Measurements from ENCODE around the gene RAB3C. TPM values are rescaled to one million over a fixed set of nuclear protein-coding genes. Genes with fewer than 3 reads are reported as not detected.

Gene RAB3C
- total and polyA plus RNA-seq, 2 experiments from 2014 or later = 15.0 to 30.6 TPM

DNA sequence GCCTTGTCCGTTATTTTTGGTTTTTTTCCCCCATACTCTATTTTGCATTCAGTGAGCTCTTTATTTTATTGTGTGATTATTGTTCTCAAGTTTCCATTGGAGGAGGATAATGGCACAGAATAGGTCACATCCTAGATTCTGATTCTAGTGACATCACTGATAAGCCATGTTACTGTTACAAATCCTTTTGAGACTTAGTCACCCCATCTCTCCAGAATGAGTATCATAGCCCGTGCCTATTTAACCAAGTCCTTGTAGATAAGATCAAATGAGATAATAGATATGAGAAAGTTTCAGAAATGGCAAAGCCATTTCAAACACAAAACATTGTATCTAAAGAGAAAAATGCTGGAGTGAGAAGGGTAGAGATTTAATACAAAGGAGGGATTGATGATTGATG lies 242.6 kb downstream of the RAB3C start (continued):
- TF ChIP-seq, protein P1, sequence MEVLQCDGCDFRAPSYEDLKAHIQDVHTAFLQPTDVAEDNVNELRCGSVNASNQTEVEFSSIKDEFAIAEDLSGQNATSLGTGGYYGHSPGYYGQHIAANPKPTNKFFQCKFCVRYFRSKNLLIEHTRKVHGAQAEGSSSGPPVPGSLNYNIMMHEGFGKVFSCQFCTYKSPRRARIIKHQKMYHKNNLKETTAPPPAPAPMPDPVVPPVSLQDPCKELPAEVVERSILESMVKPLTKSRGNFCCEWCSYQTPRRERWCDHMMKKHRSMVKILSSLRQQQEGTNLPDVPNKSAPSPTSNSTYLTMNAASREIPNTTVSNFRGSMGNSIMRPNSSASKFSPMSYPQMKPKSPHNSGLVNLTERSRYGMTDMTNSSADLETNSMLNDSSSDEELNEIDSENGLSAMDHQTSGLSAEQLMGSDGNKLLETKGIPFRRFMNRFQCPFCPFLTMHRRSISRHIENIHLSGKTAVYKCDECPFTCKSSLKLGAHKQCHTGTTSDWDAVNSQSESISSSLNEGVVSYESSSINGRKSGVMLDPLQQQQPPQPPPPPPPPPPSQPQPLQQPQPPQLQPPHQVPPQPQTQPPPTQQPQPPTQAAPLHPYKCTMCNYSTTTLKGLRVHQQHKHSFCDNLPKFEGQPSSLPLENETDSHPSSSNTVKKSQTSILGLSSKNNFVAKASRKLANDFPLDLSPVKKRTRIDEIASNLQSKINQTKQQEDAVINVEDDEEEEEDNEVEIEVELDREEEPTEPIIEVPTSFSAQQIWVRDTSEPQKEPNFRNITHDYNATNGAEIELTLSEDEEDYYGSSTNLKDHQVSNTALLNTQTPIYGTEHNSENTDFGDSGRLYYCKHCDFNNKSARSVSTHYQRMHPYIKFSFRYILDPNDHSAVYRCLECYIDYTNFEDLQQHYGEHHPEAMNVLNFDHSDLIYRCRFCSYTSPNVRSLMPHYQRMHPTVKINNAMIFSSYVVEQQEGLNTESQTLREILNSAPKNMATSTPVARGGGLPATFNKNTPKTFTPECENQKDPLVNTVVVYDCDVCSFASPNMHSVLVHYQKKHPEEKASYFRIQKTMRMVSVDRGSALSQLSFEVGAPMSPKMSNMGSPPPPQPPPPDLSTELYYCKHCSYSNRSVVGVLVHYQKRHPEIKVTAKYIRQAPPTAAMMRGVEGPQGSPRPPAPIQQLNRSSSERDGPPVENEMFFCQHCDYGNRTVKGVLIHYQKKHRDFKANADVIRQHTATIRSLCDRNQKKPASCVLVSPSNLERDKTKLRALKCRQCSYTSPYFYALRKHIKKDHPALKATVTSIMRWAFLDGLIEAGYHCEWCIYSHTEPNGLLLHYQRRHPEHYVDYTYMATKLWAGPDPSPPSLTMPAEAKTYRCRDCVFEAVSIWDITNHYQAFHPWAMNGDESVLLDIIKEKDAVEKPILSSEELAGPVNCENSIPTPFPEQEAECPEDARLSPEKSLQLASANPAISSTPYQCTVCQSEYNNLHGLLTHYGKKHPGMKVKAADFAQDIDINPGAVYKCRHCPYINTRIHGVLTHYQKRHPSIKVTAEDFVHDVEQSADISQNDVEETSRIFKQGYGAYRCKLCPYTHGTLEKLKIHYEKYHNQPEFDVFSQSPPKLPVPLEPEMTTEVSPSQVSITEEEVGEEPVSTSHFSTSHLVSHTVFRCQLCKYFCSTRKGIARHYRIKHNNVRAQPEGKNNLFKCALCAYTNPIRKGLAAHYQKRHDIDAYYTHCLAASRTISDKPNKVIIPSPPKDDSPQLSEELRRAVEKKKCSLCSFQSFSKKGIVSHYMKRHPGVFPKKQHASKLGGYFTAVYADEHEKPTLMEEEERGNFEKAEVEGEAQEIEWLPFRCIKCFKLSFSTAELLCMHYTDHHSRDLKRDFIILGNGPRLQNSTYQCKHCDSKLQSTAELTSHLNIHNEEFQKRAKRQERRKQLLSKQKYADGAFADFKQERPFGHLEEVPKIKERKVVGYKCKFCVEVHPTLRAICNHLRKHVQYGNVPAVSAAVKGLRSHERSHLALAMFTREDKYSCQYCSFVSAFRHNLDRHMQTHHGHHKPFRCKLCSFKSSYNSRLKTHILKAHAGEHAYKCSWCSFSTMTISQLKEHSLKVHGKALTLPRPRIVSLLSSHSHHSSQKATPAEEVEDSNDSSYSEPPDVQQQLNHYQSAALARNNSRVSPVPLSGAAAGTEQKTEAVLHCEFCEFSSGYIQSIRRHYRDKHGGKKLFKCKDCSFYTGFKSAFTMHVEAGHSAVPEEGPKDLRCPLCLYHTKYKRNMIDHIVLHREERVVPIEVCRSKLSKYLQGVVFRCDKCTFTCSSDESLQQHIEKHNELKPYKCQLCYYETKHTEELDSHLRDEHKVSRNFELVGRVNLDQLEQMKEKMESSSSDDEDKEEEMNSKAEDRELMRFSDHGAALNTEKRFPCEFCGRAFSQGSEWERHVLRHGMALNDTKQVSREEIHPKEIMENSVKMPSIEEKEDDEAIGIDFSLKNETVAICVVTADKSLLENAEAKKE (CRISPR knock-in tag; IDR thresholded peaks at IDR 0.05) = no peak
- TF ChIP-seq ZNF331 (CRISPR knock-in tag; IDR thresholded peaks at IDR 0.05; ENCODE audit: low read depth) = no peak
- TF ChIP-seq, protein P2, sequence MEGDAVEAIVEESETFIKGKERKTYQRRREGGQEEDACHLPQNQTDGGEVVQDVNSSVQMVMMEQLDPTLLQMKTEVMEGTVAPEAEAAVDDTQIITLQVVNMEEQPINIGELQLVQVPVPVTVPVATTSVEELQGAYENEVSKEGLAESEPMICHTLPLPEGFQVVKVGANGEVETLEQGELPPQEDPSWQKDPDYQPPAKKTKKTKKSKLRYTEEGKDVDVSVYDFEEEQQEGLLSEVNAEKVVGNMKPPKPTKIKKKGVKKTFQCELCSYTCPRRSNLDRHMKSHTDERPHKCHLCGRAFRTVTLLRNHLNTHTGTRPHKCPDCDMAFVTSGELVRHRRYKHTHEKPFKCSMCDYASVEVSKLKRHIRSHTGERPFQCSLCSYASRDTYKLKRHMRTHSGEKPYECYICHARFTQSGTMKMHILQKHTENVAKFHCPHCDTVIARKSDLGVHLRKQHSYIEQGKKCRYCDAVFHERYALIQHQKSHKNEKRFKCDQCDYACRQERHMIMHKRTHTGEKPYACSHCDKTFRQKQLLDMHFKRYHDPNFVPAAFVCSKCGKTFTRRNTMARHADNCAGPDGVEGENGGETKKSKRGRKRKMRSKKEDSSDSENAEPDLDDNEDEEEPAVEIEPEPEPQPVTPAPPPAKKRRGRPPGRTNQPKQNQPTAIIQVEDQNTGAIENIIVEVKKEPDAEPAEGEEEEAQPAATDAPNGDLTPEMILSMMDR (conservative IDR thresholded peaks at IDR 0.05; ENCODE audit: low read depth in 2 of 2) = no peak
- TF ChIP-seq, protein P3, sequence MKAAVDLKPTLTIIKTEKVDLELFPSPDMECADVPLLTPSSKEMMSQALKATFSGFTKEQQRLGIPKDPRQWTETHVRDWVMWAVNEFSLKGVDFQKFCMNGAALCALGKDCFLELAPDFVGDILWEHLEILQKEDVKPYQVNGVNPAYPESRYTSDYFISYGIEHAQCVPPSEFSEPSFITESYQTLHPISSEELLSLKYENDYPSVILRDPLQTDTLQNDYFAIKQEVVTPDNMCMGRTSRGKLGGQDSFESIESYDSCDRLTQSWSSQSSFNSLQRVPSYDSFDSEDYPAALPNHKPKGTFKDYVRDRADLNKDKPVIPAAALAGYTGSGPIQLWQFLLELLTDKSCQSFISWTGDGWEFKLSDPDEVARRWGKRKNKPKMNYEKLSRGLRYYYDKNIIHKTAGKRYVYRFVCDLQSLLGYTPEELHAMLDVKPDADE (IDR thresholded peaks at IDR 0.05) = no peak
- no peak for TF ChIP-seq STAT1 (IDR thresholded peaks at IDR 0.05; ENCODE audit: unreplicated experiment)
- TF ChIP-seq POLR2AphosphoS5 (IDR thresholded peaks at IDR 0.05; ENCODE audit: low read depth) = no peak

DNA sequence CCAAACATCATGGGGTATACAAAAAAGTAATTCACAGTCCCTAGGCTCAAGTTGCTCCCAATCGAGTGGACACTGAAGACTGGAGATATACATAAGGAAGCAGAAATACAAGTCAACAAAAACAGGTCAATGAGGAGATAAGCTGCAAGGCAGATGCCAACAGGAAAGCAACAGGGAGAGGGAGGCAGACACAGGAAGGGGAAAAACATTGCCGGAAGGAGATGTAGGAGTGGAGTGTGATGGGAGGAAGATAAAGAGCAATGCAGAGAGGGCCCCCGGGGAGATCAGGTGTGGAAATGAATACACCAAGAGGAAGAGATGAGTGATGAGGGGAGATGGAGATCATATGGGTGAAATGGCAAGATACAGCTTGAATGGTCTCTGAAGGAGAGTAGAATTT lies 243.0 kb downstream of the RAB3C start:
- Mint-ChIP-seq H3K9me3 (no peaks in the 10 kb centered on the region; the same call in 2 of the 3 replicates), H3K27ac (no peak overlapping the region), H3K4me3 (no peak overlapping the region), H3K27me3 (ENCODE audit: insufficient read depth, low read depth, poor library complexity) (no peaks in the 10 kb centered on the region), H3K4me1 (no peaks in the 10 kb centered on the region), H3K36me3 (ENCODE audit: low read depth) (no peaks in the 10 kb centered on the region)
- Histone ChIP-seq H3K4me3 (no peak overlapping the region), H3K4me2 (no peak overlapping the region), H3K27me3 (ENCODE audit: insufficient read depth) (no peaks in the 10 kb centered on the region), H4K20me1 (replicated peaks; ENCODE audit: insufficient read depth) (no peaks in the 10 kb centered on the region), H3K4me1 (ENCODE audit: insufficient read depth) (no peaks in the 10 kb centered on the region), H2AFZ (no peak overlapping the region), H3F3A (replicated peaks; ENCODE audit: low read depth) (no peaks in the 10 kb centered on the region), H3K79me2 (replicated peaks; ENCODE audit: insufficient read depth) (no peaks in the 10 kb centered on the region), H3K9me2 (ENCODE audit: insufficient read depth) (no peaks in the 10 kb centered on the region; the same call in 1 of the 2 replicates), H3K36me3 (ENCODE audit: insufficient read depth) (no peaks in the 10 kb centered on the region), H3K27ac (ENCODE audit: low read depth) (no peak overlapping the region)
- ATAC-seq = no peak
- DNase-seq (ENCODE audit: low spot score) = no peak
- TF ChIP-seq, protein P2 (conservative IDR thresholded peaks at IDR 0.05; ENCODE audit: low read depth in 2 of 2) = no peak
- no peak for TF ChIP-seq EZH2 (IDR thresholded peaks at IDR 0.05; ENCODE audit: low read depth, unreplicated experiment)
